Astrocyte of the cerebellum (primary cell): ENCODE data around the gene FLCN.

Source experiments
- DNase-seq: peaks from one replicate; pipeline ENCODE4 v3.0.0-alpha.2; 2011; ENCODE audit warnings: low read depth
- H3K4me3 ChIP-seq: 2 replicates; pipeline ENCODE4 v1.5.1; 2011; ENCODE audit warnings: mild to moderate bottlenecking, low read depth, low read length, moderate library complexity
- in situ Hi-C: cut with HindIII; loops from 2 replicates; pipeline ENCODE4 v1.10.0; 2017; ENCODE audit warnings: low sequenced_read_pairs
- TF ChIP-seq, protein P1 (sequence below): IDR thresholded peaks from 2 replicates; pipeline ENCODE4 v1.5.1; 2012; ENCODE audit warnings: low read length, low read depth, moderate library complexity, mild to moderate bottlenecking; ENCODE audit errors: missing control alignments

FLCN gene

GRCh38 chr17:17228521-17229279 lies 8.3 kb downstream of the FLCN start:
- TF ChIP-seq, protein P1, sequence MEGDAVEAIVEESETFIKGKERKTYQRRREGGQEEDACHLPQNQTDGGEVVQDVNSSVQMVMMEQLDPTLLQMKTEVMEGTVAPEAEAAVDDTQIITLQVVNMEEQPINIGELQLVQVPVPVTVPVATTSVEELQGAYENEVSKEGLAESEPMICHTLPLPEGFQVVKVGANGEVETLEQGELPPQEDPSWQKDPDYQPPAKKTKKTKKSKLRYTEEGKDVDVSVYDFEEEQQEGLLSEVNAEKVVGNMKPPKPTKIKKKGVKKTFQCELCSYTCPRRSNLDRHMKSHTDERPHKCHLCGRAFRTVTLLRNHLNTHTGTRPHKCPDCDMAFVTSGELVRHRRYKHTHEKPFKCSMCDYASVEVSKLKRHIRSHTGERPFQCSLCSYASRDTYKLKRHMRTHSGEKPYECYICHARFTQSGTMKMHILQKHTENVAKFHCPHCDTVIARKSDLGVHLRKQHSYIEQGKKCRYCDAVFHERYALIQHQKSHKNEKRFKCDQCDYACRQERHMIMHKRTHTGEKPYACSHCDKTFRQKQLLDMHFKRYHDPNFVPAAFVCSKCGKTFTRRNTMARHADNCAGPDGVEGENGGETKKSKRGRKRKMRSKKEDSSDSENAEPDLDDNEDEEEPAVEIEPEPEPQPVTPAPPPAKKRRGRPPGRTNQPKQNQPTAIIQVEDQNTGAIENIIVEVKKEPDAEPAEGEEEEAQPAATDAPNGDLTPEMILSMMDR, result no peak
- in situ Hi-C loops, result no loop called here
- H3K4me3 ChIP-seq, result no peak overlapping the region
- DNase-seq, result no peak

- in situ Hi-C loops, result no loop called here
- TF ChIP-seq, protein P1, result no peak
- no peak overlapping the region for H3K4me3 ChIP-seq
- no peak for DNase-seq
These were observed 9.1 kb downstream of the FLCN start for GRCh38 chr17:17227608-17228520.

GRCh38 chr17:17226451-17227265 lies 10.3 kb downstream of the FLCN start:
- DNase-seq, result no peak
- in situ Hi-C loops, result no loop called here
- no peak overlapping the region for H3K4me3 ChIP-seq
- TF ChIP-seq, protein P1, result no peak

DNA sequence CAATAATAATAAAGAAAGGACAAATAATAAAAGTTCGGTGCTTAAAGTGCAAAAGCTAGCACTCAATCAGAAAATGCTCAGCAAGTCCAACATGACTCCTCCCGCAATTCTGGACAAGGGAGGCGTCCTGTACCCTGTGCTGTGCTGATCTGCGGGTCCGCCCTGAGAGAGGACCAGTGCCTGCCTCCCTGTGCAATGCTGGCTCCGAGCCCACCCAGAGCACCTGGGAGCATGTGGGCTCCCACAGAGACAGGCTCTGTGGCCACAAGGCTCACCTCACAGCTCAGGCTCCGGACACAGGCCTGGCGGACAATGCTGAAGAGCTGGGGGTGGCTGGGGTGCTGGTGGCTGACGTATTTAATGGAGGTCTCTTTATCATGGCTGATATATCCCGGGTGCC lies 11.1 kb downstream of the FLCN start:
- no peak for DNase-seq

DNA sequence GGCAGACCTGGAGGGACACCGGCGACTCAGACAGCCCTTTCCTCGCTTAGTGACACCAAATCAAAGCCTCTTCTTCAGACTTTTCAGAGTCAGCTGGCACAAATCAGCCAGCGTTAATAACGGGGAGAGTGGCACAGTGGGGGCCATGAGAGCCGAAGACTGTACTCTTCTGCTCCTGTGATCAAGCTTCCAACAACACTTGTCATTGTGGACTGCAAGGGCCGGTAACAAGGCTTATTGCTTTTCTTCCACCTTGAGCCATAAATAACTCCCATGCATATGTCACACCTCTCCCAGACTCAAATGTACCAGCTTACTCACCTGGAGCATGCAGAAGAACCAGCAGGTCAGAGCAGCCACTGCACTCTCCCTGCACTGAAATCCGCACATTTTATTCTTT lies 12.8 kb downstream of the FLCN start:
- H3K4me3 ChIP-seq, result no peak overlapping the region
- in situ Hi-C loops, result loop anchor here (5.0 kb wide), 1 partner anchor 48 kb away; no protein-coding TSS in a partner anchor
- TF ChIP-seq, protein P1, result no peak
- DNase-seq, result no peak

More for the DNA sequence above, 11.1 kb downstream of the FLCN start:
- no peak overlapping the region for H3K4me3 ChIP-seq
- in situ Hi-C loops, result no loop called here
- TF ChIP-seq, protein P1, result no peak

DNA sequence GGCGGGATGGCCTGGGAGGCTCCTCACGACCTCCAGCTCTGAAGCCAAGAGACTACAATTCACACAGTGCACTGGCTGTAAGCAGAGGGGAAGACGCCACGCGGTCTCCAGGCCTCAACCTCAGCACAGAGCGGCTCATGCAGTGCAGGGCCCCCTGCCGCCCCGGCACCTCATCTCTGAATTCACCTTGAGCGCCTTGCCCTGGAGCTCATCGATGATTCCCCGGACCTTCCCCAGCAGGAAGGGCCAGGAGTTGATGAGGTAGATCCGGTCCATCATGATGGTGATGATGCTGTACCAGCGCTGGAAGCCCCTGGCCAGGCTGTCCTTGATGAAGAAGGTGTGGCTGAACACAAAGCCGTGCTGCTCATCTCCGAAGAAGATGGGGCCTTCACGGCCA lies 13.2 kb downstream of the FLCN start:
- no peak overlapping the region for H3K4me3 ChIP-seq
- TF ChIP-seq, protein P1, result no peak
- in situ Hi-C loops, result loop anchor here (5.0 kb wide), 1 partner anchor 49 kb away; no protein-coding TSS in a partner anchor
- no peak for DNase-seq
